HepG2 (cell line): ENCODE results near the gene PSMA4. TPM values are rescaled to one million over a fixed set of nuclear protein-coding genes. Genes with fewer than 3 reads are reported as not detected.
A peak's percentile ranks its signal among the peaks of the same experiment; 100 is the strongest.
"Not testable (repeated sequence)": the region's sequence is repeated elsewhere in the genome, so short reads cannot be mapped to it uniquely, and the experiment has no call there.

Source experiments
- ATAC-seq: fragments of 200-7000 bp; cut with Tn5 transposase; 3 replicates; pipeline ENCODE4 v1.9.1; 2020; ENCODE audit warnings: mild to moderate bottlenecking, moderate library complexity
- BruUV-seq: library from RNA; stranded (reverse); fragments of 400-500 nt; replicated peaks from 2 replicates; lab custom pipeline; 2021; lab: Mats Ljungman, UMichigan
- CTCF ChIA-PET: fragments of 300-600 bp; formaldehyde crosslinking; extraction: SDS; loops from one replicate; lab custom pipeline; 2021; ENCODE audit warnings: low total read pairs, inconsistent platforms, low intra/inter-chr PET ratio; lab: Yijun Ruan, JAX
- POLR2A ChIA-PET: fragments of 350-600 bp; sonication (Branson Sonifier 250); formaldehyde crosslinking; loops from one replicate; lab custom pipeline; 2020; ENCODE audit warnings: antibody characterized with exemption, inconsistent platforms; lab: Yijun Ruan, JAX
- DNase-seq: peaks from one replicate; pipeline ENCODE4 v3.0.0-alpha.2; 2015; ENCODE audit warnings: low spot score
- FAIRE-seq: peaks from 3 replicates; lab custom pipeline; 2011; peaks lifted over from hg19 to GRCh38; lab: Jason Lieb, UNC
- H2AFZ ChIP-seq: one replicate; pipeline ENCODE4 v1.6.1; 2011; ENCODE audit warnings: low read length, inconsistent platforms
- H3K27ac ChIP-seq: fragments of 300-600 bp; 3 replicates; pipeline ENCODE4 v1.8.0; 2011; ENCODE audit warnings: mixed run types, mild to moderate bottlenecking, mixed read lengths, low read length, inconsistent platforms; ENCODE audit not compliant: insufficient read depth; ENCODE audit errors: extremely low read length
- H3K27me3 ChIP-seq, 2 experiments: fragments of 200-600 bp in 1 of 2; 2 replicates in 1 of 2; 3 replicates in 1 of 2; pipeline versions ENCODE4 v1.6.0 to v1.8.0; 2011; ENCODE audit warnings: low read length in 2 of 2, mild to moderate bottlenecking in 2 of 2, moderate library complexity in 2 of 2, inconsistent platforms in 1 of 2; ENCODE audit not compliant: insufficient read depth in 2 of 2, control insufficient read depth in 1 of 2
- H3K36me3 ChIP-seq, 2 experiments: fragments of 200-600 bp in 1 of 2; replicated peaks in 1 of 2; 2 replicates in 1 of 2; 3 replicates in 1 of 2; pipeline versions ENCODE4 v1.5.1 to v1.8.0; 2011; ENCODE audit warnings: low read length in 2 of 2, inconsistent platforms in 1 of 2; ENCODE audit not compliant: insufficient read depth in 2 of 2, control insufficient read depth in 1 of 2
- H3K4me1 ChIP-seq: 2 replicates; pipeline ENCODE4 v1.5.1; 2012; ENCODE audit warnings: low read length, inconsistent platforms; ENCODE audit not compliant: insufficient read depth
- H3K4me2 ChIP-seq: 2 replicates; pipeline ENCODE4 v1.6.0; 2011; ENCODE audit warnings: low read depth, low read length, inconsistent platforms
- H3K4me3 ChIP-seq, 3 experiments: fragments of 200-600 bp in 1 of 3; sonication (generic), shearing (Covaris generic) in 1 of 3; replicated peaks in 1 of 3; 2 replicates each; pipeline ENCODE4 v1.5.1; 2011 to 2016; ENCODE audit warnings: low read length in 3 of 3, inconsistent platforms in 2 of 3, low read depth in 2 of 3, mild to moderate bottlenecking in 2 of 3, control low read depth in 1 of 3, mixed read lengths in 1 of 3; ENCODE audit not compliant: insufficient read depth in 1 of 3
- H3K79me2 ChIP-seq: one replicate; pipeline ENCODE4 v1.6.1; 2011; ENCODE audit warnings: low read length, inconsistent platforms; ENCODE audit not compliant: insufficient read depth
- H3K9ac ChIP-seq: 2 replicates; pipeline ENCODE4 v1.6.0; 2011; ENCODE audit warnings: mild to moderate bottlenecking, low read depth, low read length, inconsistent platforms; ENCODE audit not compliant: insufficient read depth
- H3K9me3 ChIP-seq: 2 replicates; pipeline ENCODE4 v1.5.1; 2012; ENCODE audit warnings: mild to moderate bottlenecking, low read length
- H4K20me1 ChIP-seq: 2 replicates; pipeline ENCODE4 v1.6.0; 2011; ENCODE audit warnings: inconsistent platforms, mild to moderate bottlenecking, low read length, moderate library complexity; ENCODE audit not compliant: insufficient read depth
- KDM3A ChIP-seq: IDR thresholded peaks from 2 replicates; pipeline ENCODE4 v1.6.1; 2018; ENCODE audit warnings: low read depth, missing compliant biosample characterization
- MAFF ChIP-seq: IDR thresholded peaks from 2 replicates; pipeline ENCODE4 v1.6.1; 2011; ENCODE audit warnings: low read depth, low read length, improper control_type of control experiment
- MAFK ChIP-seq, 2 experiments: IDR thresholded peaks in 1 of 2; conservative IDR thresholded peaks in 1 of 2; 2 replicates each; pipeline ENCODE4 v1.6.1; 2011; ENCODE audit warnings: improper control_type of control experiment in 2 of 2, low read length in 2 of 2
- TCF12 ChIP-seq, 2 experiments: fragments of 450-650 bp in 1 of 2; sonication (generic) in 1 of 2; formaldehyde crosslinking in 1 of 2; IDR thresholded peaks; 2 replicates each; pipeline versions ENCODE4 v1.6.1 to v1.8.0; 2017 to 2022; ENCODE audit warnings: antibody characterized with exemption in 1 of 2, mild to moderate bottlenecking in 1 of 2, missing genetic modification reagents in 1 of 2, moderate library complexity in 1 of 2
- ZNF607 ChIP-seq: sonication (generic); formaldehyde crosslinking; IDR thresholded peaks from 2 replicates; pipeline ENCODE4 v1.5.1; 2020; ENCODE audit warnings: missing genetic modification reagents, mild to moderate bottlenecking, borderline replicate concordance
- ZNF770 ChIP-seq: sonication (generic); formaldehyde crosslinking; IDR thresholded peaks from 2 replicates; pipeline ENCODE4 v1.5.0; 2020; ENCODE audit warnings: mild to moderate bottlenecking, missing genetic modification reagents
- WGBS: methylation state at CpG from one replicate; pipeline ENCODE4 v1.1.6; 2017; ENCODE audit warnings: low lambda C conversion rate; 5-methylcytosine and 5-hydroxymethylcytosine counted together
- in situ Hi-C: cut with HindIII; loops from 2 replicates; pipeline ENCODE4 v1.10.0; 2017; ENCODE audit warnings: low pct_unique_long_range_greater_than_20kb; ENCODE audit not compliant: extremely low pct_ligation_motif_present
- intact Hi-C: fragments of 100-400 bp; cut with micrococcal nuclease; formaldehyde crosslinking; loops from one replicate; pipeline ENCODE4 v1.10.0; 2022; ENCODE audit not compliant: unreplicated experiment
- polyA plus RNA-seq, 8 experiments: library from polyadenylated mRNA; depleted of rRNA in 3 of 8; stranded (reverse) in 7 of 8; unstranded in 1 of 8; fragments of >200 nt; fragmentation: Illumina TruSeq in 4 of 8; extraction: Trizol in 4 of 8; gene quantifications; 2 replicates each; pipeline versions ENCODE4 v1.2.1 to v1.2.3, GENCODE V29; 2011 to 2016; ENCODE audit warnings: low read depth in 4 of 8, missing spikeins in 1 of 8, mixed read lengths in 1 of 8; ENCODE audit not compliant: insufficient read depth in 1 of 8
- total RNA-seq, 5 experiments: library from RNA; depleted of rRNA; stranded (reverse); fragments of >200 nt; fragmentation: Illumina TruSeq; extraction: Trizol; gene quantifications; 2 replicates each; pipeline ENCODE4 v1.2.3, GENCODE V29; 2016; ENCODE audit warnings: low read depth in 1 of 5

PSMA4 gene
- total and polyA plus RNA-seq, 2 of the 13 experiments (the other 11 are each of a cell fraction or from before 2014, with no cell fraction given) = 202 to 404 TPM

- H4K20me1 ChIP-seq; FAIRE-seq; H3K27me3 ChIP-seq; CTCF ChIA-PET; H3K9me3 ChIP-seq; in situ Hi-C loops; TF ChIP-seq TCF12 (IDR thresholded peaks at IDR 0.05): not testable (repeated sequence)
- Histone ChIP-seq H3K4me3 (peak overlapping the region; percentile 83 to 88 (median 87)), H2AFZ (peak overlapping the region; percentile 71), H3K79me2 (peaks cover 24% of the 10 kb centered on the region), H3K27ac (peak overlapping the region; percentile 94)
- 85% methylated on average over 18 of the region's 18 CpGs for WGBS
- TSS peak; percentile 89 for BruUV-seq
- POLR2A ChIA-PET = interaction anchor here (0.6 to 3.4 kb wide), 16 partner anchors 9 to 409 kb away, joined by 3 to 40 read pairs (median 4); partner anchors contain the start of genes CHRNA5, HYKK, IREB2 and SKIC8
- intact Hi-C loops = loop anchor here (1.0 to 5.0 kb wide), 2 partner anchors 26 to 32 kb away; partner anchors contain the start of genes CHRNA5 and HYKK
- TF ChIP-seq MAFK (conservative IDR thresholded peaks at IDR 0.05 in 1 of 2, IDR thresholded peaks at IDR 0.05 in 1 of 2; ENCODE audit: low read length in 2 of 2) (peak; percentile 71 to 77), MAFF (peak; percentile 61), ZNF607 (CRISPR knock-in tag) (0 out of 2 replicates have a peak, but pooled peaks have one; percentile 1), KDM3A (CRISPR knock-in tag) (peak; percentile 2; the same call in 1 of the 2 replicates), ZNF770 (CRISPR knock-in tag) (peak; percentile 88), TCF12 (CRISPR knock-in tag; IDR thresholded peaks at IDR 0.05) (peak; percentile 32; the same call in 1 of the 2 replicates)
- TF ChIP-seq, all 625 proteins: peak for 6; not testable (repeated sequence) for 619
- peak overlapping the region; percentile 89 for H3K4me2 ChIP-seq
- H3K9ac ChIP-seq = peak overlapping the region; percentile 87
- peaks cover 0 to 11% of the 10 kb centered on the region in 2 experiments; a peak in 2 of 5 replicates for H3K36me3 ChIP-seq
- H3K4me1 ChIP-seq = peaks cover 25% of the 10 kb centered on the region
- DNase-seq, ATAC-seq: not testable (repeated sequence)
Measured at GRCh38 chr15:78539464-78540140, 642 bp upstream of the PSMA4 start.
